ES-I3 (cell line): ENCODE results near the gene EXOC3L1.

Experiments used
- H3K36me3 ChIP-seq: 2 replicates; pipeline ENCODE4 v1.6.1; 2013; ENCODE audit warnings: mild to moderate bottlenecking, low read length, control low read depth, moderate library complexity; ENCODE audit not compliant: insufficient read depth
- H3K4me1 ChIP-seq: 2 replicates; pipeline ENCODE4 v1.6.1; 2013; ENCODE audit warnings: mild to moderate bottlenecking, control low read depth, low read length; ENCODE audit not compliant: insufficient read depth
- H3K9ac ChIP-seq: 2 replicates; pipeline ENCODE4 v1.6.1; 2013; ENCODE audit warnings: low read depth, mild to moderate bottlenecking, low read length, moderate library complexity
- H3K9me3 ChIP-seq: 2 replicates; pipeline ENCODE4 v1.6.1; 2013; ENCODE audit warnings: mild to moderate bottlenecking, low read length, moderate library complexity; ENCODE audit not compliant: control insufficient read depth, insufficient read depth

Gene EXOC3L1

DNA sequence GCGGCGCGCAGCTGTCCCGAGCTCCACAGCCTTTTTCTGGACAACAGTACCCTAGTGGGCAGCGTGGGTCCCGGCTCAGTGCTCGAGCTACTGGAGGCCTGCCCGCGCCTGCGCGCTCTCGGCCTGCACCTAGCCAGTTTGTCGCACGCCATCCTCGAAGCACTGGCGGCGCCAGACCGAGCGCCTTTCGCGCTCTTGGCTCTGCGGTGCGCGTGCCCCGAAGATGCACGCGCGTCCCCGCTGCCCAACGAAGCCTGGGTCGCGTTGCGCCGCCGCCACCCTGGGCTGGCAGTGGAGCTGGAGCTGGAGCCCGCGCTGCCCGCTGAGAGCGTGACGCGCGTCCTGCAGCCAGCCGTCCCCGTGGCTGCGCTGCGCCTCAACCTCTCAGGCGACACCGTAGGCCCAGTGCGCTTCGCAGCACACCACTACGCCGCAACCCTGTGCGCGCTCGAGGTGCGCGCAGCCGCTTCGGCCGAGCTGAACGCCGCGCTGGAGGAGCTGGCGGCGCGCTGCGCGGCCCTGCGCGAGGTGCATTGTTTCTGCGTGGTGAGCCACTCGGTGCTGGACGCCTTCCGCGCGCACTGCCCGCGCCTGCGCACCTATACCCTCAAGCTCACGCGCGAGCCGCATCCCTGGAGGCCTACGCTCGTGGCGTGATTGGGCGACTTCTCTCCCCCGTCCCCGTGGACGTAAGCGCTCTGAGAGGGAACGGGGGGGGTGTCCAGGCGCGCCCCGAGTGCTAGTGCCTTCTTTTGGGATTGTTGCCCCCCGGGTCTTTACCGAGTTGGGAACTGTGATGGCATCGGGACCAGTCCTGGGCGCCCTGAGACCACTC lies 26.6 kb downstream of the EXOC3L1 start:
- no peaks in the 10 kb centered on the region; the same call in 1 of the 2 replicates for H3K4me1 ChIP-seq
- no peaks in the 10 kb centered on the region for H3K36me3 ChIP-seq
- no peaks in the 10 kb centered on the region; the same call in 1 of the 2 replicates for H3K9me3 ChIP-seq
- peak overlapping the region; percentile 46 for H3K9ac ChIP-seq

DNA sequence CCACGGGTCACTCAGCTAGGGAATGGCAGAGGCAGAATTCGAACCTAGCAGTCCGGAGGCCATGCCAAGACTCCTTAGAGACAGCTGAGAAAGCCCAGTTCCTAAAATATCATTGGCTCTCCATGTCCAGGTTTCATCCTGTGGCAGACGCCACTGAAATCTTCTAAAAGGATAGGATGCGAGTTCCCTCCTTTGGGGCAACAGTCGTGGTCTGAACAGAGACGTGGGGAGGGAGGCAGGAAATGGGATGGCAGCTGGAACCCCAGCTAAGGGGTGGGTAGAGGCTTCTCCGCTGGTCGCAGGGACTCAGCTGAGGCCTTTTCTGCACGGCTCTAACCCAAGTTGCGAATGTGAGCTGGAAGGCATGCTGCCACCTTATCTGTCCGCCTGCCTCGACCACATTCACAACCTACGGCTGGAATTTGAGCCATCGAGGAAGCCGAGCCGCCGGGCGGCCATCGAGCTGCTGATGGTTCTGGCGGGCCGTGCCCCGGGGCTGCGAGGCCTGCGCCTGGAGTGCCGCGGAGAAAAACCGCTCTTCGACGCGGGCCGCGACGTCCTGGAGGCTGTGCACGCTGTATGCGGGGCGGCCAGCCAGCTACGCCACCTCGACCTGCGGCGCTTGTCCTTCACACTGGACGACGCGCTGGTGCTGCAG lies 27.3 kb downstream of the EXOC3L1 start:
- H3K9me3 ChIP-seq = no peaks in the 10 kb centered on the region; the same call in 1 of the 2 replicates
- no peaks in the 10 kb centered on the region; the same call in 1 of the 2 replicates for H3K4me1 ChIP-seq
- H3K36me3 ChIP-seq = no peaks in the 10 kb centered on the region
- peak overlapping the region; percentile 46; the same call in 1 of the 2 replicates for H3K9ac ChIP-seq

DNA sequence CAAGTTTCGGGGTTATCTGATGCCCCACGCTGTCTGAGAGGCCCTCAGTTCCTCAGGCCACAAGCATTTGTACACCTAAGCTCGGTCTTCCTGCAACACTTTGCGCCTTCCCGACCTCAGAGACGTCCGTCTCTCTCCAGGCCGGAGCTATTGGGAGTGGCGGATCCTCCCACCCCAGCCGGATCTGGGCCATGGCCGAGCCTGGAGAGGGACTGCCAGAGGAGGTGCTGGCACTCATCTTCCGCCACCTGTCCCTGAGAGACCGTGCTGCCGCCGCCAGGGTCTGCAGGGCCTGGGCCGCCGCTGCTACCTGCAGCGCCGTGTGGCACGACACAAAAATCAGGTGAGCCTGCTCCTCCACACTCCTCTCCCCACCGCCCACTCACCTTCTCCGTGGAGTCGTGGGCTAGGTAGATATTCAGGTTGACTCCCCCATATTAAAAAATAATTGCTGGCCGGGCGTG lies 28.3 kb downstream of the EXOC3L1 start:
- Histone ChIP-seq H3K36me3 (no peaks in the 10 kb centered on the region), H3K9me3 (no peaks in the 10 kb centered on the region; the same call in 1 of the 2 replicates), H3K4me1 (no peaks in the 10 kb centered on the region; the same call in 1 of the 2 replicates), H3K9ac (peak overlapping the region; percentile 47; the same call in 1 of the 2 replicates)

DNA sequence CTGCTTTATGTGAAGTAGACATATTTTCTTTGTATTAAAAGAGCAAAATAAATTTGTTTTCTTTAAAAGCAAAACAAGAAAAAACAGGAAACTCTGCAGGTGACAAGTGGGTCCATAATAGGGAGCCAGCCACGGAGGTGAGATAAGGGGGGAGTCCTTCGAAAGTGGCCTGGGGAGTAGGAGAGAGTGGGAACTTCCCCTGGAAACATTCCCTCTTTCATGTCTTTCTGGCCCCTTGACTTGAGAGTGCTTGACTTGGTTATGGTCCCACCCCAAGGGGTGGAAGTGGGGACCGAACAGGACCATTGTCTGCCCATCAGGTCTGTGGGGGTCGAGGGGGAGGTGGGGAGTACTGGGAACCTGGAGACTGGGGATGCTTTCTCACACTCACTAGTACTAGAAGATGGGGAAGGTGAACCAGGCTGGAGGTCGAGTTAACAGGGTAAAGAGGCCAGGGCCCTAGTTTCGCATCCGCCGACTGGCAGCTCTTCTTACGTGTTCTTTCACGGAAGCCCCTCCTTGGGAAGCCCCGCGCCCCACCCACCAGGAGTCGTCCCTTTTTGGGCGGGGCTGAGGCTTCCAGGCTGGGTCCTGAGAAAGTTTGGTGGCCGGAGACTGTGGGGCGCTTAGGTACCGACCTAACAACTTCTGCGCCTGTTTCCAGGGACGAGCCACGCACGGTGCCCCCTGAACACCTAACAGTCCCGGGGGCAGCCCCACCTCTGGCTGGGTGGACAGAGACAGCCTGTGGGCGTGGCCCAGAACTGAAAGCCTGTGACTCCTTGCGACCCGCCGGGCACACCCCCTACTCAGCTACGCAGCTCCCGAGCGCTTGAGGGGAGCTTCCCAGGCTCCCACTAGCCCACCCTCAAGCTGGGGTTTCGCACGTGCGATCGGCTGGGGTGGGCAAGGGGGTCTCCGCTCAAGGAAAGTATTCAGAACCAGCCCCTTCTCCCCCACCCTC lies 31.0 kb downstream of the EXOC3L1 start:
- H3K36me3 ChIP-seq = no peaks in the 10 kb centered on the region
- no peaks in the 10 kb centered on the region; the same call in 1 of the 2 replicates for H3K4me1 ChIP-seq
- H3K9ac ChIP-seq = peak overlapping the region; percentile 90; the same call in 1 of the 2 replicates
- no peaks in the 10 kb centered on the region; the same call in 1 of the 2 replicates for H3K9me3 ChIP-seq

DNA sequence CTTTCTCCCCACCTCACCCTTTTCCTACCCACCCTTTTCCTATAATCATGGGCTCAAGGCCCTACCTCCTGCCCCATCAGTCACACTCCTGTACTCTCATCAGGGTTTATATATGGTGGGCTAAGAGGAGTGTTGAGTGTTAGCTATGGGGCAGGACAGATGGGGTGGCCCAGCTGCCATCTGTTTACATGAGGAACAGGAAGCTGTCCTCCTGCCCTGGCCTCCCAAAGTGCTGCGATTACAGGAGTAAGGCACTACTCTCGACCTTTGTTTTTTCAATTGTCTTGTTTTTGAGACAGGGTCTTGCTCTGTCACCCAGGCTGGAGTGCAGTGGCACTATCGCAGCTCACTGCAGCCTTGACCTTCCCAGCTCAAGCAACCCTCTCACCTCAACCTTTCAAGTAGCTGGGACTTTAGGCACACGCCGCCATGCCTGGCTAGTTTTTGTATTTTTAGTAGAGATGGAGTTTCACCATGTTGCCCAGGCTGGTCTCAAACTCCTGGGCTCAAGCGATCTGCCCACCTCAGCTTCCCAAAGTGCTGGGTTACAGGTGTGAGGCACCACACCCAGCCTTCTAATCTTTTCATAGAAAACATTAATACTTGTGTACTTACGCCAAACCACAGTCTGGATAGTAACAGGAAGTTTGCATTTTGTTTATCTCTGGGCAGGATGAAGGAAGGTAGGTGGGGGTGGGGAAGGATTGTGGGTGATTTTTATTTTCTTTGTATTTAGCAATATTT lies 31.9 kb downstream of the EXOC3L1 start:
- no peaks in the 10 kb centered on the region; the same call in 1 of the 2 replicates for H3K4me1 ChIP-seq
- H3K9me3 ChIP-seq = no peaks in the 10 kb centered on the region; the same call in 1 of the 2 replicates
- H3K36me3 ChIP-seq = no peaks in the 10 kb centered on the region
- no peak overlapping the region for H3K9ac ChIP-seq

DNA sequence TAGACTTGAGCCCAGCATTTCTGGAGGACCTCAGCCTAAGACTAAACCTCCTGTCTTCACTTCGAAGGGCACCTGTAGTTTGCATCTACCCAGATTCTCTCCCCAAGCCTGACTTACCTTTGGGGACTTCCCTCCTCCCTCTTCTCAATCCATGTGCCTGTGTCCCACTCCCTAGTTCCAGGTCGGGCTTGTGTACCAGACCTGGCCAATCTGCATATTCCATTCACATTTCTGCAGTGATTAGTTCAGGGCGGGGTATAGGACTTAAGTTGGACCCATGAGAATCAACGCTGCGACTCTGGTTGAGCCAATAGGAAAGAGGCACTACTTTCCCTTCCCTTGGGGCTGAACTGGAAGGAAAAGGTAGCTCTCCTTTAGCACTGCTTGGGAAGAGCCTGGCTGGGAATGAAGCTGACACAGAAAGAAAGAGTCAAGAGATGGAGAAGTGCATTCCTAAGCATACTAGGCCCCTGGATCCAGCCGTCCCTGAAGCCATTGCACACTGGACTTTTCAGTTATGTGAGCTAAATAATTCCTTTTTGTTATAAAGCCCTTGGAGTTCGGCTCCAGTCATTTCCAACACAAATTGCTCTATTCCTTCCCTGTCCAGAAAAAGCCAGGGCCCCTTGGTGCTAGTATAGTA lies 32.7 kb downstream of the EXOC3L1 start:
- Histone ChIP-seq H3K4me1 (no peaks in the 10 kb centered on the region; the same call in 1 of the 2 replicates), H3K9me3 (no peaks in the 10 kb centered on the region; the same call in 1 of the 2 replicates), H3K9ac (no peak overlapping the region), H3K36me3 (no peaks in the 10 kb centered on the region)

DNA sequence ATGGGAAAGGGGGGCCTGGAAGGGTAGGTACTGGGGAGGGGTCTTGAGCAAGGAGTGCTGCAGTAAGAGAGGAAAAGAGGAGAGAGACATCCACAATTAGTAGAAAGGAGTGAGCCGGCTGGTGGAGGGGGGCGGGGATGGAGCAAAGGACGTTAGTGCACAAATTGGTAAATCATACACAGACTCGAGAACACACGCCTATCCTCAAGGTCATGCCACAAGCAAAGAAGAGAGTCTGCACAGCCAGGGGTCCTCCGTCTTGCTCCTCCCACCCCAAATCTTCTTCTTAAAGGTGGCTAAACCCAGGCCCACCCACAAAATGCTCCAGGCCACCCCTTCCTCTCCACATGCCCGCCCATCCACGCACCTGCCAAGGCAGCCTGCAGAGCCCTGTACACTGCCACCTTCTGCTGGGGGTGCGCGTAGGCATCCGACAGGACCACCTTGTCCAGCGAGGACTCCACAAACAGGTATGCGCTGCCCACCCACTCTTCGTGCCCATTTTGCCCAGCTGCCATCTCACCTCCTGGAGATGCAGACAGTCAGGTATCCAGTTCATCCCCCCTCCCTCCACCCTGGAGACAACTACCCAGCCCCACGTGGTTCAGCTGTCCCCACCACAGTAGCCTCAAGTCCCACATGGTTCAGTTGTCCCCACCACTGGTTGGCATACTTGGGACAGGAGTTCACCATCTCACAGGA lies 33.6 kb downstream of the EXOC3L1 start:
- H3K9ac ChIP-seq = no peak overlapping the region
- H3K36me3 ChIP-seq = no peaks in the 10 kb centered on the region
- no peaks in the 10 kb centered on the region; the same call in 1 of the 2 replicates for H3K9me3 ChIP-seq
- no peaks in the 10 kb centered on the region; the same call in 1 of the 2 replicates for H3K4me1 ChIP-seq

DNA sequence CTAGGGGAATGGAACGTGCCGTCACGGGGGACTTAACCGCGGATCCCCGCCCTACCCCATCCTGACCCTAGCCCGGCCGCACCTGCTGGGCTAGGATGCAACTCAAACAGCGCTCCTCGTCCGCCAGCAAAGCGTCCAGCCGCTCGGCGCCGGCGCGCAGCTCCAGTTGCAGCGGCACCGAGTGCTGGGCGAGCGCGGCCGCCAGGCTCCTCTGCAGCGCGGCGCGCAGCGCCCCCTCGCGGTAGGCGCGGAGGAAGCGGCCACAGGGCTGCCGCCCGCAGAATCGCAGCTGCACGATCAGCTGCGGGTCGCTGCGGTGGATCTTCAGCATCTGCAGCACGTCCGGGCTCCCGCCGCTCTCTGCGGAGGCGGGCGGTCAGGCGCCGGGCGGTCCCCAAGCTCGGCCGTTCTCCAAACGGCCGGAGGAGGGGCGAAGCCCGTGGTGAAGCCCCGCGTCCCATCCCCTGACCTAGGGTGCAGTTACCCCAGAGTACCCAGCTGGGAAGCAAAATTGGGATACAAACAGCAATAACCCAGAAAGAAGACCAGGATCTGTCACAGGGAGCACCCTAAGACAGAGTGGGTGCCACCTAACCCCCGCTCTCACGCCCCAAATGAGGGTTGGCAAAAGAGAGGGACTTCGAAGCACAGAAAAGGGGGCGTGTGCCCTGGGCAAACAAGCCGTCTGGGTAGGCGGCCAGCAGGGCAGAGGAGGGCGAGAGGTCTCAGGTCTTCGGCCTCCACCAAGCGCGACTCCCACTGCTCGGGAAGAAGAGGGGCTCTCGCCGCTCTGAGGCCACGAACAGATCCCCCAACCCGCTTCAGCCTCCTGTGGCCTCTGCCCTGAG lies 34.4 kb downstream of the EXOC3L1 start:
- Histone ChIP-seq H3K4me1 (no peaks in the 10 kb centered on the region; the same call in 1 of the 2 replicates), H3K9ac (peak overlapping the region; percentile 28; the same call in 1 of the 2 replicates), H3K9me3 (no peaks in the 10 kb centered on the region; the same call in 1 of the 2 replicates), H3K36me3 (no peaks in the 10 kb centered on the region)

DNA sequence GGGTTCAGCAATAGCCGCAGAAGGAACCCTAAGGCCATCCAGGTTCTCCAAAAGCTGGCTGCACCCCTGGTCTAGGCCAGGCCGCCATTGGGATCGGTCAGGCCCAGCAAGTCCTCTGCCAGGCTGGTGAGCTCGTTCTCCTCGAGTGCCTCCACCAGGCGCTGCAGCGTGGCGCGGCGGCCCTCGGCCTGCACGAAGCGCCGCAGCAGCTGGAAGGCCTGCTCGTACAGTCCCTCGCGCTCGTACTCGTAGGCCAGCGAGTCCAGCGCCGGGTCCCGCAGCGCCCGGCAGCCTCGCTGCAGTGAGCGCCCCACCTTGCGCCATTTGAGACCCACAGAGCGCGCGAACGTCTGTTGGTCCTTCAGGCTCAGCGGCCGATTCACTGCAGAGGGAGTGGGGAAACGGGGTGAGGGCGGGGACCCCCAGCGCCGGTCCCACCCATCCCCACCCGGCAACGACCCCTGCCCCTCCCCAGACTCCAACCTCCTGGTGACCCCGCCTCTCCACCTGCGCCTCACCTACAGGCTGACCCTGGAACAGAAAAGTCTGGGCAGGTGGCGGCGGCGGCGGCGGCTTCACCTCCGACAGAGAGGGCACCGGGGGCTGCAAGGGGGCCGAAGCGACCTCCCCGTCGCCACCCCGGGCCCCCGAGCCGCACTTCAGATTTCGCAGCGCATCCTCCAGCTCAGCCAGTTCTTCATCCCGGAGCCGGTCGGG lies 35.2 kb downstream of the EXOC3L1 start:
- H3K36me3 ChIP-seq = no peaks in the 10 kb centered on the region
- no peaks in the 10 kb centered on the region; the same call in 1 of the 2 replicates for H3K4me1 ChIP-seq
- H3K9ac ChIP-seq = peak overlapping the region; percentile 28; the same call in 1 of the 2 replicates
- H3K9me3 ChIP-seq = no peaks in the 10 kb centered on the region; the same call in 1 of the 2 replicates

DNA sequence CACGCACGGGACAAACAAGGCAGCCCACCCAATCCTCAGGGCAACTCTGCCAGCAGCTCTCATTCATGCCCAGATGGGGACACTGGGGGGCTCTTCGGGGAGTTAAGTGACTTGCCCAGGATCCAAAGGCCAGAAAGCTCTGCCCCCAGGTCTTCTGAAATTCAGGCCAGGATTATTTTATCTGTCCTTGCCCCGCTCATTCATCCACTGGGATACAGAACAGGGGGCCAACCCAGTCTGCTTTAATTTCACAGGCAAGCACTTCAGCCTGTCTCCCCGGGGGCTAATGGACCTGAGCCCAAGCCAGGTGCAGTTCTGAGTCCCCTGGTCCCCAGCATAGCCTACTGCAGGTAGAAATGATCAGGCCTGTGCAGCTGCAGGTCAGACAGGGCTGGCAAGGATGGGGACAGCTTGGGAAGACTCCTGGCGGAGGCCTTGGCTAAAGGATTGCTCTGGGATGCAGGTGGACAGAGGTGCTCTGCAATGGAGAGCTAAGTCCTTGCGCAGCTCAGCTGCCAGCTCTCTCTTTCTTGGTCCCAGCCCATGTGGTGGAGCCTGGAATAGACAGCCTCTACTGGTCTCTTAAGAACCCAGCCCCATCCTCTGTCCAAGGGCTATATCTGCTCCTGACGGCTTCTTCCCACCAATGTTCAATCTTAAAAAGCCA lies 38.4 kb downstream of the EXOC3L1 start:
- Histone ChIP-seq H3K9me3 (no peaks in the 10 kb centered on the region; the same call in 1 of the 2 replicates), H3K9ac (peak overlapping the region; percentile 61; the same call in 1 of the 2 replicates), H3K4me1 (no peaks in the 10 kb centered on the region), H3K36me3 (no peaks in the 10 kb centered on the region; the same call in 1 of the 2 replicates)
